ENCODE data around the gene PNMA8A.

- TF ChIP-seq MIER3 (CRISPR knock-in tag; IDR thresholded peaks at IDR 0.05; ENCODE audit: borderline replicate concordance) (no peak), KIAA2018 (CRISPR knock-in tag; IDR thresholded peaks at IDR 0.05; ENCODE audit: borderline replicate concordance) (no peak), EEA1 (CRISPR knock-in tag; IDR thresholded peaks at IDR 0.05; ENCODE audit: borderline replicate concordance) (no peak), NR2C2 (CRISPR knock-in tag; IDR thresholded peaks at IDR 0.05; ENCODE audit: borderline replicate concordance) (no peak), FOXP1 (IDR thresholded peaks at IDR 0.05) (no peak), FOXP1 (CRISPR knock-in tag; IDR thresholded peaks at IDR 0.05) (no peak), RFX5 (IDR thresholded peaks at IDR 0.05; ENCODE audit: low read depth, low read length) (no peak), CTCF (CRISPR knock-in tag; IDR thresholded peaks at IDR 0.05) (no peak), PHF21A (CRISPR knock-in tag; IDR thresholded peaks at IDR 0.05) (no peak)
Measured at GRCh38 chr19:46497773-46498172, 26.4 kb upstream of the PNMA8A start.

Measured in HepG2 (cell line).